Muscle layer of colon (tissue), 2 donors: Measurements from ENCODE around the gene WRNIP1.

Experiments
- H3K27ac ChIP-seq: one replicate; pipeline ENCODE4 v1.7.0; 2013; ENCODE audit warnings: low read depth, mild to moderate bottlenecking, low read length, moderate library complexity
- H3K27me3 ChIP-seq, 2 donors: one replicate each; pipeline ENCODE4 v1.7.0; 2013; ENCODE audit warnings: low read length in 2 of 2, mild to moderate bottlenecking in 2 of 2; ENCODE audit not compliant: insufficient read depth in 2 of 2, control insufficient read depth in 1 of 2
- H3K36me3 ChIP-seq: one replicate; pipeline ENCODE4 v1.7.0; 2013; ENCODE audit warnings: mild to moderate bottlenecking, low read length; ENCODE audit not compliant: insufficient read depth
- H3K4me1 ChIP-seq: one replicate; pipeline ENCODE4 v1.7.0; 2013; ENCODE audit warnings: mild to moderate bottlenecking, low read length; ENCODE audit not compliant: insufficient read depth
- H3K4me3 ChIP-seq, 2 donors: one replicate each; pipeline ENCODE4 v1.7.0; 2013; ENCODE audit warnings: low read length in 2 of 2, low read depth in 1 of 2, mild to moderate bottlenecking in 1 of 2, moderate library complexity in 1 of 2
- H3K9ac ChIP-seq: one replicate; pipeline ENCODE4 v1.7.0; 2013; ENCODE audit warnings: low read length
- H3K9me3 ChIP-seq: one replicate; pipeline ENCODE4 v1.7.0; 2013; ENCODE audit warnings: mild to moderate bottlenecking, low read length
- donor health status: abdominal sarcoma.
- donor health status: Adenocarcinoma of cecum.

The WRNIP1 gene

GRCh38 chr6:2731281-2731909 lies 33.8 kb upstream of the WRNIP1 start:
- no peaks in the 10 kb centered on the region for H3K27me3 ChIP-seq
- no peaks in the 10 kb centered on the region for H3K36me3 ChIP-seq
- H3K9me3 ChIP-seq, result no peaks in the 10 kb centered on the region
- no peak overlapping the region for H3K27ac ChIP-seq
- no peak overlapping the region for H3K4me3 ChIP-seq
- H3K9ac ChIP-seq, result no peak overlapping the region
- peaks cover 25% of the 10 kb centered on the region for H3K4me1 ChIP-seq

- no peak overlapping the region for H3K27ac ChIP-seq
- H3K36me3 ChIP-seq, result no peaks in the 10 kb centered on the region
- peaks cover 17% of the 10 kb centered on the region for H3K4me1 ChIP-seq
- no peaks in the 10 kb centered on the region for H3K9me3 ChIP-seq
- H3K27me3 ChIP-seq, result no peaks in the 10 kb centered on the region
- H3K9ac ChIP-seq, result no peak overlapping the region
- no peak overlapping the region for H3K4me3 ChIP-seq
These were observed 32.6 kb upstream of the WRNIP1 start for GRCh38 chr6:2732503-2733089.

DNA sequence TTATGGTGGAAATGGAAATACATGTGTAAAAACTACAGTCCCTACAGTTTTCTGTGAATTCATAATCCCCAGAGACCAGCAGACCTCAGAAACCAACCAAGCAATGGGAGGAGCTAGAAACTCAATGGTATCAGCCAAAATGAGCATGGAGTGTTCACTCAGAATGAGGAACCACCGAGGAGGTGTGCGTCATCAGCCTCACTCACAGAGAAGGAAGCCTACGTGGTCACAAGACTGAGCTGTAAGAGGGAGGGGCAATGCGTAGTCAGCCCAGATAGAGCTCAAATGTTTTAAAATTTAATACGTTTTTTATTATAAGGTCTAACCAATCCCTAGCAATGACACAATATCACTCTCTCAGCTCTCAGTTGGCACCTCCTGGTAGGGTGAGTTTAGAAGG lies 31.9 kb upstream of the WRNIP1 start:
- no peaks in the 10 kb centered on the region for H3K36me3 ChIP-seq

GRCh38 chr6:2733736-2734480 lies 31.3 kb upstream of the WRNIP1 start:
- Histone ChIP-seq H3K4me3 (no peak overlapping the region), H3K27ac (no peak overlapping the region), H3K36me3 (no peaks in the 10 kb centered on the region), H3K27me3 (no peaks in the 10 kb centered on the region), H3K9me3 (no peaks in the 10 kb centered on the region), H3K9ac (no peak overlapping the region), H3K4me1 (peaks cover 17% of the 10 kb centered on the region)

More for the DNA sequence above, 31.9 kb upstream of the WRNIP1 start:
- Histone ChIP-seq H3K9ac (no peak overlapping the region), H3K9me3 (no peaks in the 10 kb centered on the region), H3K4me1 (peaks cover 17% of the 10 kb centered on the region), H3K4me3 (no peak overlapping the region), H3K27ac (no peak overlapping the region), H3K27me3 (no peaks in the 10 kb centered on the region)

GRCh38 chr6:2734488-2735166 lies 30.6 kb upstream of the WRNIP1 start:
- Histone ChIP-seq H3K4me1 (peaks cover 17% of the 10 kb centered on the region), H3K9ac (no peak overlapping the region), H3K27me3 (no peaks in the 10 kb centered on the region), H3K36me3 (no peaks in the 10 kb centered on the region), H3K9me3 (no peaks in the 10 kb centered on the region), H3K4me3 (no peak overlapping the region), H3K27ac (no peak overlapping the region)

- Histone ChIP-seq H3K4me1 (peaks cover 8% of the 10 kb centered on the region), H3K4me3 (no peak overlapping the region), H3K9me3 (no peaks in the 10 kb centered on the region), H3K27ac (no peak overlapping the region), H3K27me3 (no peaks in the 10 kb centered on the region), H3K36me3 (no peaks in the 10 kb centered on the region), H3K9ac (no peak overlapping the region)
These were observed 27.3 kb upstream of the WRNIP1 start for GRCh38 chr6:2737885-2738284.

DNA sequence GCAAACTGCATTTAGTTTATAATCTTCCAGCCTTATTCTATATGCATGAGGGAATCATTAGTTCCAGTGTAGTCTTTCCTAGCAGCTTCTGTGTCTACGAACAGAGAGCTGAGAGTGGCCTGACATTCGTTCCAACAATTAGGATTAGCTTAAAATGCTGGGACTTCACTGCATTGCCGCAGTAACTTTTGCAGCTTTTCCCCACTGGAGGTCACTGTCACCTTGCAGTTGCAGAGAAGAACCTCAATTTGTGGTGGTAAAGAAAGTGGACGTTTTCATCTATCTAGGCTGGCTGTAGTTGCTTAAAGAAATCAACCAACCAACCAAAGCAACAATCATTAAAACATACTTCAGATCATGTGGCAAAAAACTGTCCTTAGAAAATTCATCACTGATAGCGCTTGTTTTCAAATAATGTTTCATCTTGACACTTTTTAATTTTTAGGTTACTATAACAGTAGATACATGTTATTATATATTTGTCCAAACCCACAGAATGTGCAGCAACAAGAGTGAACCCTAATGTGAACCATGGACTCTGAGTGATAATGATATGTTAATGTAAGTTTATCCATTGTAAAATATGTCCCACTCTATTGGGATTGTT lies 26.7 kb upstream of the WRNIP1 start:
- Histone ChIP-seq H3K9me3 (no peaks in the 10 kb centered on the region), H3K27me3 (no peaks in the 10 kb centered on the region), H3K4me3 (no peak overlapping the region), H3K9ac (no peak overlapping the region), H3K27ac (no peak overlapping the region), H3K36me3 (no peaks in the 10 kb centered on the region), H3K4me1 (peaks cover 2% of the 10 kb centered on the region)

DNA sequence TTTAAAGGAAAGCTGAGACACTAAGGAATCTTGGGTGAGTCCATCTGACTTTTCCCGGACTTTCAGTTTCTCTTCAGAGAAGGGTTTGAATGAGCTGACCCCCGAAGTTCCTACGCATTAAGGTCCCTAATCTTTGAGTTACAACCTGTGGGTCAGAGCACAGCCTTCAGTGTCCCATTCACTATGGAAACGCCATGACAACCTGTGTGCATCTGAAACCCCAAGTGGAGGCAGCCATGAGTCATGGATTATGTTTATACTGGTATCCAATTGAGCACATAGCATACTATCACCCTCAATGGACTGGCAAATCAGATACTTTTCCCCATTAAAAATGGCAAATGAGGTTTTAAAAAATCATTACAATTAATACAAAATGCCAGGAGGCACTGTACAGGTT lies 25.9 kb upstream of the WRNIP1 start:
- Histone ChIP-seq H3K27me3 (no peaks in the 10 kb centered on the region), H3K27ac (no peak overlapping the region), H3K4me3 (no peak overlapping the region), H3K36me3 (no peaks in the 10 kb centered on the region), H3K4me1 (no peaks in the 10 kb centered on the region), H3K9ac (no peak overlapping the region), H3K9me3 (no peaks in the 10 kb centered on the region)

- H3K27ac ChIP-seq, result no peak overlapping the region
- H3K36me3 ChIP-seq, result no peaks in the 10 kb centered on the region
- H3K9me3 ChIP-seq, result no peaks in the 10 kb centered on the region
- H3K4me1 ChIP-seq, result no peaks in the 10 kb centered on the region
- no peaks in the 10 kb centered on the region for H3K27me3 ChIP-seq
- H3K4me3 ChIP-seq, result no peak overlapping the region
- no peak overlapping the region for H3K9ac ChIP-seq
These were observed 24.6 kb upstream of the WRNIP1 start for GRCh38 chr6:2740581-2740980.

- H3K27ac ChIP-seq, result no peak overlapping the region
- no peak overlapping the region for H3K9ac ChIP-seq
- no peaks in the 10 kb centered on the region for H3K27me3 ChIP-seq
- H3K36me3 ChIP-seq, result no peaks in the 10 kb centered on the region
- H3K4me3 ChIP-seq, result no peak overlapping the region
- H3K9me3 ChIP-seq, result no peaks in the 10 kb centered on the region
- no peaks in the 10 kb centered on the region for H3K4me1 ChIP-seq
These were observed 23.4 kb upstream of the WRNIP1 start for GRCh38 chr6:2741756-2742155.
